NOMO-1 treated with DMSO at 0.1 percent for 48 hours (cell line): ENCODE data around the gene NFE2.
"Not testable (repeated sequence)": the region's sequence is repeated elsewhere in the genome, so short reads cannot be mapped to it uniquely, and the experiment has no call there.

Source experiments
- DNase-seq: peaks from one replicate; lab custom pipeline; 2025; ENCODE audit not compliant: unreplicated experiment; lab: John Stamatoyannopoulos, UW

The NFE2 gene

DNA sequence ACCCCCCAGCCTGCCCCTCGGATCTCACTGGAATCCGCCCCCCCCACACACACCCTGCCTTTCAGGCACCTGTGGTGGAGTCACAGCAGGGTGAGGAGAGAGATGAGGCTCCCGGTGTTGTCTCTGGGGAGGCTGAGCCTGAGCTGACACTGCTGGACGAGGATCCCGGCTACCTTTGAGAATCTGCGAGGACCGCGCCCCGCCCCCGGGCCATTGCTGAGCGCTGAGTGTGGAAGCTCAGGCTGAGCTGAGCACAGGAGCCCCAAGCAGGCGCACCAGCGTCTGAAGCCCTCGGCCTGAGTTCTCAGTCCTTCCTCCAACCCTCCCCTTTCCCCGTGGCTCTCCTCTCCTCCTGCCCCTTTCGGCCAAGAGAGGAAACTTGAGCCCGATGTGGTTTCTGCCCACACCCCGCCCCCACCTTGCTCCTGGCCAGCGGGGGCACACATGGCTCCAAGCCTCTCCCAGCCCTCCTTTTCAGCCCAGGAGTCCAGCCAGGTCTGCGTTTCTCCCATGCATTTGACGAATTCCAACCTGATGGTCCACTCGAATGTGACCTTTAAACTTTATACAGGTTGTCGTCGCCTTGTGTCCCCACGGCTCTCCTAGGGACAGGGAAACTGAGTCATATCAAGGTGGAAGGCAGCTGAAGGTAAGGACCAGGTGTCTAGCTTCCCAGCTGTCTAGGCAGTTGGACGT, at the start of gene NFE2:
Gene NFE2 (minus strand): TSS at position 284 of the 696 bp plus-strand sequence. CDS start 5,767 bp downstream, outside the sequence.
- DNase-seq = peak; percentile 83

- DNase-seq = no peak
Observed at GRCh38 chr12:54349679-54350078, 48.9 kb upstream of the NFE2 start.

DNA sequence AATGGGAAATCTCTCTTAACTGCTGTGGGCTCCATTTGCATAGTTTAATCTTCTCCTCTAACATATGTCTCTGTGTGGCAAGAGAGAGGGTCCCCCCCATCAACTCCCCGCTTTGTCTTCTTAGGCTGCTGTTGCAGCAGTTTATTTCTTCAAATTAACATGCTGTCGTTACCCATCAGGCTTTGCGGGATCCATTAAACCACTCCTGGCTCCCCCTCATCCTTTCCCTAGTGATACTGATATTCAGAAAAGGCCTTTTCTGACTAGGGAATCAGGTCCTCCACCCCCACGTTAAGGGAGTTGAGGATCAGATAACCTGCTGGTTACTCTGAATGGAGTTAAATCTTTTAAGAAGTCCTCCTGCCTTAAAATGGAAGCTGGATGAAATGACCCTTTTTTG, 48.2 kb upstream of the NFE2 start:
- DNase-seq = no peak

DNA sequence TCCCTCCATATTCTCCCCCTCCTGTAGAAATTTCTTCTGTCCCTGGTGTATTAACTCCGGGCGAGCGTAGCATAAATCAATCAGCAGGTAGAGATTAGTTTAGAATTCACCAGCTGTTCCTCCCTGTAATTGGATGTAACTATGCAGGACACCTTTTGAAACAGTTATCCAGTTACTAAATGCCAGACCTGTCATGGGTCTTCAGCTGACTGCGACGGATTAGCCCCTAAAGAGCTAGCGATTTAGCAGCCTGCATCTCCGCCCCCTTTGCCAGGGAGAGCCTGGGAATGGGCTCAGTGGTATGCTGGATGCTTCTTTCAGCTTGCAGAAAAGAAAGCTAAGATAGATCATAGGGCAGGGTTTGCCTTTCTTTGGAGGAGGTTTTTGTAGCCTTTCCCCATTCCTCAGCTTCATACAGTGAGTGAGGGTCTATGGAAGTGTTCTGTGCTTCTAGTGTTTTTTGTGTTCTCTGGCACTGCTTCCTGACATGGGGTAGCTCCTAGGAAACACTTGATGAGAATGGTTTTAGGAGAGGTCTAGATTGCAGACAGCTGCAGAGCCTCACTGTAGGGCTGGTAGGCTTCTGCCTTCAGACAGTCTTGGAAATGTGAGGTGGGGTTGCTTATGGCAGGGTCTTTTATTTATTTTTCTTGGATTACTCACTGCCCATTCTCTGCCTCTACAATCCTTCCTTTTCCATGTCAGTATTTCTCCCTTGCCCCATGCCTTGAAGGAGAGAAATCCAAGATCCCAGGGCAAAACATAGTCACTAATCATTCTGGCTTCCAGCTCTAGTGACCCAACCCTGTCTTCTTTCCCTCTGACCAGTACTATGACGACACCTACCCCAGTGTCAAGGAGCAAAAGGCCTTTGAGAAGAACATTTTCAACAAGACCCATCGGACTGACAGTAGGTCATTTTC, 40.8 kb upstream of the NFE2 start:
- DNase-seq = no peak

DNA sequence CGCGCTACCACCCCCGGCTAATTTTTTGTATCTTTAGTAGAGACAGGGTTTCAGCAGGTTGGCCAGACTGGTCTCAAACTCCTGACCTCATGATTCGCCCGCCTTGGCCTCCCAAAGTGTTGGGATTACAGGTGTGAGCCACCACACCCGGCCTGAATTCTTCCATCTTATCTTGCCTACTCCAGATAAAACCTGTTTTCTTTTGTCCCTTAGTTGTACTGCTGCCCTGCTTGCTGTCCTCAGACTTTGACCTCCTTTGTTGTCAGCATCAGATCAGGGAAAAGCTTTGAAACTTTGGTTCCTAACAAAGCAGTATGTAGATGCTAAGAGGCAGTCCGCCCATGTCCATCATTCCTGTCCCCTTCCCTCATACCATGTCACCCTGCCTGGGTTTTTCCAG, 40.0 kb upstream of the NFE2 start:
- DNase-seq = no peak

DNA sequence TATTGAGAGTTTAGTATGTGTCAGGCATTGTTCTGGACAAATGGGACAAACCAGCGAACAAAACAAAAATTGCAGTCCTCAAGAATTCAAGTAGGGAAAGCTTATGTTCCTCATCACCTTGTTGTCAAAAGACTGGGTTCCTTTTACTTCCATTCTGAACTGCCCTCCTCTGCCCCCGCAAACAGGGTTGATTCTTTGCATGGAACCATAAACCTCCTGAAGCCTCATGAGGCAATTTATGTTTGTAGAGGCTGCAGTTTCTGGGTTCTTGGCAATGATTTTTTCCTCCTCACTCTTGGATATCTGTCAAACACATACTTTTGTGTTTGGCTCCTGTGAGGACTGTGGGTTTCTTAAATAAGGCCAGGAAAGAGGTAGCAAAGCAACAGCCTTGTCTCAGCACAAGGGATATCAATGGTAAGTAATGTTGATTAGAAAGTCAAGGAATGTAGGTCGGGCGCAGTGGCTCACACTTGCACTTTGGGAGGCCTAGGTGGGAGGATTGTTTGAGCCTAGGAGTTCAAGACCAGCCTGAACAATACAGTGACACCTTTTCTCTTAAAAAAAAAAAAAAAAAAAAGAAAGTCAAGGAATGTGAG, 38.0 kb upstream of the NFE2 start:
- no peak for DNase-seq

DNA sequence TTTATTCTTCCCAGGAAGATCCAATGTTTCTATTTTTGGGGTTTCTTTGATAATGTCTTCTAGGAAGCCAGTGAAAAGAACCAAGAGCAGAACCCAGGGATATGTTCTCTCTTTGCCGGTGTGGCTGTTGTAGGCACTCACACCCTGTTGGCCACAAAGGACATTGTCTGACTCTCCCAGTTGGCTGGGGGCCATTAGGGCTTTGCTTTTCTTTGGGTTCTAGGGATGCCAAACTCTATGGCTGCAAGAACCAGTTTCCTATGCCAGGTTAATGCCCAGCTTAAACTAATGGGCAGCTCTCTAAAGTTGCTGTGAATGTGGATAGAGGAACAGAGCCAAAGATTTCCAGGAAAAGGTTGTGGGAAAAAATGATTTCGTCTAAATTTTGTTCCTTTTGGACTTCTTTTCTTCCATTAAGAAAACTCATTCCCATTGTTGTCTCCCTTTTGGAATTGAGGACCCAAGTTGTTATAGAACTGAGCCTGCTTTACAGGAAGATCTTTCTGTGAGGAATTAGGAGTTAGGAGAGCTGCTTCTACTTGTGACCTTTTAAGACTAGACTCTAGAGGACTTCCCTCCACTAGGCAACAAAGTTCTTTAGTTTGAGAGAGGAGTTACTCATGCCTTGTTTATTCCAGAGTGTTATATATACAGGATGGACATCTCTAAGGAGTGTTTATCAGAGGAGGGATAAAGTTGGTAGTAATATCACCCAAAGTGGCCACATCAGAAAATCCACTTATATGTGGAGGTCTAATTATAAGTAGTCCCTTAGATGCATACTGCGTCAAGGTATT, 37.2 kb upstream of the NFE2 start:
- DNase-seq = no peak

- peak; percentile 30 for DNase-seq
Observed at GRCh38 chr12:54337280-54337842, 36.5 kb upstream of the NFE2 start.

- no peak for DNase-seq
Observed at GRCh38 chr12:54333420-54334034, 32.7 kb upstream of the NFE2 start.

- no peak for DNase-seq
Observed at GRCh38 chr12:54331461-54331860, 30.6 kb upstream of the NFE2 start.

GRCh38 chr12:54330442-54330841, 29.6 kb upstream of the NFE2 start:
- DNase-seq = no peak

GRCh38 chr12:54329759-54330158, 28.9 kb upstream of the NFE2 start:
- DNase-seq = no peak

GRCh38 chr12:54328595-54329337, 28.0 kb upstream of the NFE2 start:
- DNase-seq = no peak

- not testable (repeated sequence) for DNase-seq
Observed at GRCh38 chr12:54325442-54326109, 24.8 kb upstream of the NFE2 start.

- DNase-seq = peak; percentile 99
Observed at GRCh38 chr12:54324617-54325441, 24.0 kb upstream of the NFE2 start, which contains the start of gene COPZ1. Gene COPZ1 (plus strand): TSS chr12:54325131. CDS start chr12:54325164, 33 bp downstream.

DNA sequence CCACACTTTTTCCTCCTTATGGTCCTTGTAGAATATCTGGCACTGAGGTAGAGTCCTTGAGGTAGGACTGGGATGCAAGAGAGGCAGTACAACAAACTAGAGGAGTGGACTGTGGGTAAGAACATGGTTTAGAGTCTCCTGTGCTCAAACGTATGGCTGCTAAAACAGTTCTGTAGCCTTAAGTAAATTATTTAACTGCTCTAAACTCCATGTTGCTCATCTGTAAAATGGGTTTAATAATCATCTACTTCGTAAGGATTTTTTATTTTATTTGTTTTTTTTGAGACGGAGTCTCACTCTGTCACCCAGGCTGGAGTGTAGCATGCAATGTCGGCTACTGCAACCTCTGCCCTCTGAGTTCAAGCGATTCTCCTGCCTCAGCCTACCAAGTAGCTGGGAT, 20.5 kb upstream of the NFE2 start:
- no peak for DNase-seq

GRCh38 chr12:54312309-54312708, 11.5 kb upstream of the NFE2 start:
- not testable (repeated sequence) for DNase-seq

DNA sequence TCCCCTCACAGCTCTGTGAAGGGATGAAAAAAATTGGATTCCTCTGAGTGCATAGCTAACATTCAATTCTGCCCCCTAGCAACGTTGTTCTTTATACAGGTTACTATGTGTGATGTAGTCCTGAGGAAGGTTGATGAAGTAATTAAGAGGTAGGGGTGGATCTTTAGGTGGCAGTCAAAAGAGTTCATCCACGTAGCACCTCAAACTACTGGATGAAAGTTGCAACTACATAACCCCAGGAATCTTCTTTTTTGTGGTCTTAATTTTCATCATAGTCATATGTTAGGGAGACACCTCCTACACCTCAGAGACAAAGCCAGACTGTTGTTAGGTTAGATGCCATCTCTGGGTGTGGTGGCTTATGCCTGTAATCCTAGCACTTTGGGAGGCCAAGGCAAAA, 10.2 kb upstream of the NFE2 start:
- DNase-seq = no peak
